K562 (cell line): ENCODE measurements around the gene NMNAT1. TPM values are rescaled to one million over a fixed set of nuclear protein-coding genes. Genes with fewer than 3 reads are reported as not detected.

Experiments
- AFF4 ChIP-seq: sonication (generic); formaldehyde crosslinking; IDR thresholded peaks from 2 replicates; pipeline ENCODE4 v1.8.0; 2023; ENCODE audit warnings: mild to moderate bottlenecking, missing genetic modification reagents
- ATF1 ChIP-seq, 2 experiments: fragments of 450-650 bp in 1 of 2; IDR thresholded peaks; 2 replicates each; pipeline ENCODE4 v1.6.1; 2016; ENCODE audit warnings: missing compliant biosample characterization in 1 of 2, missing genetic modification characterization in 1 of 2
- CBFA2T3 ChIP-seq: fragments of 450-650 bp; IDR thresholded peaks from 2 replicates; pipeline ENCODE4 v1.6.1; 2017
- CLOCK ChIP-seq: fragments of 250-450 bp; sonication (Bioruptor Pico); IDR thresholded peaks from 2 replicates; pipeline ENCODE4 v1.4.0; 2020; ENCODE audit warnings: mild to moderate bottlenecking, moderate library complexity, borderline replicate concordance
- CTBP1 ChIP-seq: fragments of 450-650 bp; IDR thresholded peaks from 2 replicates; pipeline ENCODE4 v1.6.1; 2016; ENCODE audit warnings: borderline replicate concordance
- DACH1 ChIP-seq: fragments of 450-650 bp; IDR thresholded peaks from 2 replicates; pipeline ENCODE4 v1.6.1; 2018; ENCODE audit not compliant: partially characterized antibody
- DPF2 ChIP-seq: fragments of 450-650 bp; IDR thresholded peaks from 2 replicates; pipeline ENCODE4 v1.6.1; 2016
- FOXJ2 ChIP-seq: fragments of 200-800 bp; sonication (Bioruptor generic); IDR thresholded peaks from 2 replicates; pipeline ENCODE4 v1.6.1; 2016; ENCODE audit warnings: missing genetic modification characterization, missing compliant biosample characterization
- HDAC1 ChIP-seq, 2 experiments: fragments of 450-650 bp; IDR thresholded peaks; 2 replicates each; pipeline ENCODE4 v1.6.1; 2016 to 2017; ENCODE audit warnings: inconsistent platforms in 1 of 2, mild to moderate bottlenecking in 1 of 2, moderate library complexity in 1 of 2
- HDGF ChIP-seq: fragments of 450-650 bp; IDR thresholded peaks from 2 replicates; pipeline ENCODE4 v1.6.1; 2016
- KLF13 ChIP-seq: fragments of 450-650 bp; IDR thresholded peaks from 2 replicates; pipeline ENCODE4 v1.6.1; 2016; ENCODE audit warnings: missing genetic modification characterization, low read depth, mild to moderate bottlenecking, missing compliant biosample characterization, moderate library complexity, borderline replicate concordance
- MTA3 ChIP-seq: fragments of 450-650 bp; formaldehyde crosslinking; IDR thresholded peaks from 2 replicates; pipeline ENCODE4 v1.6.1; 2017; ENCODE audit warnings: mild to moderate bottlenecking, borderline replicate concordance
- NCOA1 ChIP-seq: fragments of 450-650 bp; IDR thresholded peaks from 2 replicates; pipeline ENCODE4 v1.6.1; 2016; ENCODE audit warnings: low read depth
- NFE2 ChIP-seq: IDR thresholded peaks from 2 replicates; pipeline ENCODE4 v1.6.1; 2014; ENCODE audit warnings: antibody characterized with exemption, low read depth
- PKNOX1 ChIP-seq: fragments of 450-650 bp; IDR thresholded peaks from 2 replicates; pipeline ENCODE4 v1.6.1; 2016
- RCOR1 ChIP-seq, 2 experiments: IDR thresholded peaks; 2 replicates each; pipeline ENCODE4 v1.6.1; 2012; ENCODE audit warnings: low read depth in 2 of 2, low read length in 2 of 2, borderline replicate concordance in 1 of 2, improper control_type of control experiment in 1 of 2
- TFAP4 ChIP-seq: sonication (generic); formaldehyde crosslinking; IDR thresholded peaks from 2 replicates; pipeline ENCODE4 v1.8.0; 2022; ENCODE audit warnings: missing genetic modification reagents, mild to moderate bottlenecking, moderate library complexity, borderline replicate concordance
- ZNF134 ChIP-seq: fragments of 250-450 bp; sonication (Bioruptor Pico); conservative IDR thresholded peaks from 2 replicates; pipeline ENCODE4 v1.4.0; 2020
- ZNF165 ChIP-seq: fragments of 250-450 bp; sonication (Bioruptor Pico); IDR thresholded peaks from 2 replicates; pipeline ENCODE4 v1.4.0; 2020; ENCODE audit warnings: borderline replicate concordance
- polyA plus RNA-seq, 8 experiments: library from polyadenylated mRNA; depleted of rRNA in 4 of 8; stranded (reverse) in 5 of 8; unstranded in 3 of 8; fragments of >200 nt; fragmentation: Nextera tagmentation in 2 of 8; fragmentation: Illumina TruSeq in 1 of 8; extraction: Ambion mirVana in 2 of 8; extraction: Trizol in 1 of 8; gene quantifications; 2 replicates each; pipeline versions ENCODE4 v1.2.1 to v1.2.3, GENCODE V29; 2011 to 2014; ENCODE audit warnings: inconsistent platforms in 1 of 8, missing spikeins in 1 of 8
- total RNA-seq, 7 experiments: library from RNA; depleted of rRNA in 6 of 7; stranded (reverse); fragments of >200 nt in 6 of 7; fragmentation: Illumina TruSeq in 2 of 7; extraction: Trizol in 2 of 7; gene quantifications; 2 replicates each; pipeline versions ENCODE4 v1.2.1 to v1.2.3, GENCODE V29; 2011 to 2021; ENCODE audit warnings: low replicate concordance in 1 of 7

Gene NMNAT1
- total and polyA plus RNA-seq, 9 of the 15 experiments (the other 6 are each of a cell fraction or from before 2014, with no cell fraction given), result 5.1 to 14.6 (median 12.1) TPM

DNA sequence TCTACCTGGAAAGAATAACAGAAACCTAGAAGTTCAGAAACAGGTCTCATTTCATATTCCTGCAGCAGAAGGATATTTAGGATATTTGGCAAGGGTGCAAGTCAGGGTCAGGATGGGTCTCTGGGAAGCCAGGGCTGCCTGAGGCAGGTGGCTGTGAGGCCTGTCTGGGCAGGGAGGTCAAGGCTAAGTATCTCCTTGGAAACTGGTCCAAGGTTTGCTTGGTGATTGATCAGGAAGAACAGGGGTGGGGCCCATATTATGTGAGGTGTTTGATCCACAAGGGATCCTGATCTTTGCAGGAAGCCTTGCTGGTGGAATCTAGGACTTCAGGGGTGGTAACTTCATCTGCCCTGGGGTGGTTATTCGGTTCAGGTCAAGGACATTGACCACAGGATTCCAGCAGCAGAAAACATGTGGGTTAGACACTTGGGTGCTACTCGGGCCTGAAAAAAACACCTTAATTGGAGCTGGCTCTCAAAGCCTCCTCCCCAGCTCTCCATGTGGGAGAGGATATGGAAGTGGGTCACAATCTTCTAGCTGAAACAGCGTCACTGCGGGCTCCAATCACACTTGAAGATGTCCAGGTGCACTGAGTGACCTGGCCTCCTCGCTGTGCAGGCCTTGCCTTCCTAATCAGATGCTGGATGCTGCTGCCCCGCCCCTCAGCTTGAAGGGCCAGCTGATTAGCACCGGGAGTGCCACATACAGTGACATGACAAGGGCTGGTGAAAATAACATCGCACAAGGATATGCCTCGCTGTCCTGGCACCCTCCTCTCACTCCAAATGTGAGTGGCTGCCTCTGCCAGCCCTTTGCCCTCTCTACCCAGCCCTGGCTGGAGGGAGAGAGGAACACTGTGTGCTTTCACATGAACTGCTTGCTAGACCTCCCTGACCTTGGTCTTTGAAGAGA, 41.9 kb upstream of the NMNAT1 start (continued):
- no peak for TF ChIP-seq NCOA1
- no peak for TF ChIP-seq FOXJ2 (tag)
- TF ChIP-seq MTA3, result 0 out of 2 replicates have a peak, but pooled peaks have one; percentile 20
- TF ChIP-seq CBFA2T3, result 0 out of 2 replicates have a peak, but pooled peaks have one; percentile 32
- peak in 1 of 2 experiments; percentile 86; a peak in 2 of 4 replicates for TF ChIP-seq RCOR1 (IDR thresholded peaks at IDR 0.05; ENCODE audit: borderline replicate concordance in 1 of 2, low read depth in 2 of 2, low read length in 2 of 2)
- peak; percentile 85 for TF ChIP-seq KLF13 (tag)
- no peak for TF ChIP-seq CLOCK (CRISPR knock-in tag)
- TF ChIP-seq DPF2, result peak; percentile 14; the same call in 1 of the 2 replicates
- TF ChIP-seq ZNF165 (CRISPR knock-in tag), result no peak
- TF ChIP-seq ATF1 (CRISPR knock-in tag; IDR thresholded peaks at IDR 0.05), result no peak
- 0 out of 2 replicates have a peak, but pooled peaks have one; percentile 9 for TF ChIP-seq ATF1 (tag; IDR thresholded peaks at IDR 0.05)
- TF ChIP-seq CTBP1, result peak; percentile 88
- peak; percentile 98 for TF ChIP-seq TFAP4
- peak; percentile 60; the same call in 1 of the 2 replicates for TF ChIP-seq HDGF
- no peak for TF ChIP-seq AFF4 (CRISPR knock-in tag)
- TF ChIP-seq DACH1, result peak; percentile 88
- peak; percentile 92 for TF ChIP-seq ZNF134
- peak in 1 of 2 experiments; percentile 22; a peak in 1 of 4 replicates for TF ChIP-seq HDAC1 (IDR thresholded peaks at IDR 0.05)
- peak; percentile 71; the same call in 1 of the 2 replicates for TF ChIP-seq PKNOX1
- peak; percentile 7; the same call in 1 of the 2 replicates for TF ChIP-seq NFE2
